Liver (tissue), 9 donors: Measurements from ENCODE around the gene CCDC82. TPM values are rescaled to one million over a fixed set of nuclear protein-coding genes. Genes with fewer than 3 reads are reported as not detected.

Source experiments
- DNase-seq: peaks from one replicate; pipeline ENCODE4 v3.0.0-alpha.2; 2017; ENCODE audit warnings: low spot score
- H3K27ac ChIP-seq, 2 donors: one replicate each; pipeline ENCODE4 v1.7.0; 2013; ENCODE audit warnings: inconsistent platforms in 2 of 2, low read length in 2 of 2, control low read depth in 1 of 2, low read depth in 1 of 2, mild to moderate bottlenecking in 1 of 2
- H3K27me3 ChIP-seq, 4 donors: one replicate each; pipeline versions ENCODE4 v1.6.1 to v1.7.0; 2013; ENCODE audit warnings: low read length in 3 of 4, inconsistent platforms in 1 of 4, mild to moderate bottlenecking in 1 of 4, moderate library complexity in 1 of 4; ENCODE audit not compliant: control insufficient read depth in 4 of 4, insufficient read depth in 4 of 4
- H3K36me3 ChIP-seq, 4 donors: one replicate each; pipeline versions ENCODE4 v1.6.1 to v1.7.0; 2013; ENCODE audit warnings: low read length in 3 of 4, mild to moderate bottlenecking in 3 of 4, low read depth in 1 of 4, moderate library complexity in 1 of 4; ENCODE audit not compliant: control insufficient read depth in 4 of 4, insufficient read depth in 3 of 4
- H3K4me1 ChIP-seq, 4 donors: one replicate each; pipeline versions ENCODE4 v1.6.1 to v1.7.0; 2013; ENCODE audit warnings: low read length in 3 of 4, mild to moderate bottlenecking in 3 of 4, moderate library complexity in 1 of 4; ENCODE audit not compliant: control insufficient read depth in 4 of 4, insufficient read depth in 4 of 4
- H3K4me3 ChIP-seq, 3 donors: one replicate each; pipeline versions ENCODE4 v1.6.1 to v1.7.0; 2013; ENCODE audit warnings: low read length in 3 of 3, control low read depth in 1 of 3, low read depth in 1 of 3, mild to moderate bottlenecking in 1 of 3
- H3K9ac ChIP-seq, 2 donors: one replicate each; pipeline ENCODE4 v1.7.0; 2013; ENCODE audit warnings: low read length in 2 of 2, mild to moderate bottlenecking in 2 of 2, moderate library complexity in 2 of 2, control low read depth in 1 of 2, low read depth in 1 of 2
- H3K9me3 ChIP-seq, 4 donors: one replicate each; pipeline versions ENCODE4 v1.6.1 to v1.7.0; 2013; ENCODE audit warnings: low read length in 3 of 4; ENCODE audit not compliant: control insufficient read depth in 4 of 4
- ATF3 ChIP-seq: IDR thresholded peaks from 2 replicates; pipeline ENCODE4 v1.6.1; 2016; ENCODE audit warnings: antibody characterized with exemption
- EGR1 ChIP-seq, 2 donors: IDR thresholded peaks; 2 replicates each; pipeline ENCODE4 v1.6.1; 2016 to 2018; ENCODE audit warnings: antibody characterized with exemption in 2 of 2, low read depth in 2 of 2
- FOXA1 ChIP-seq: IDR thresholded peaks from 2 replicates; pipeline ENCODE4 v1.6.1; 2016; ENCODE audit warnings: antibody characterized with exemption
- FOXA2 ChIP-seq: IDR thresholded peaks from 2 replicates; pipeline ENCODE4 v1.6.1; 2016; ENCODE audit warnings: antibody characterized with exemption
- GABPA ChIP-seq, 2 donors: IDR thresholded peaks in 1 of 2; conservative IDR thresholded peaks in 1 of 2; 2 replicates each; pipeline ENCODE4 v1.6.1; 2016; ENCODE audit warnings: antibody characterized with exemption in 2 of 2, mild to moderate bottlenecking in 1 of 2, moderate library complexity in 1 of 2
- HNF4A ChIP-seq, 2 donors: conservative IDR thresholded peaks; 2 replicates each; pipeline ENCODE4 v1.6.1; 2016; ENCODE audit warnings: antibody characterized with exemption in 2 of 2, mild to moderate bottlenecking in 2 of 2
- HNF4G ChIP-seq: IDR thresholded peaks from 2 replicates; pipeline ENCODE4 v1.6.1; 2016; ENCODE audit warnings: antibody characterized with exemption
- JUND ChIP-seq, 2 donors: IDR thresholded peaks; 2 replicates each; pipeline ENCODE4 v1.6.1; 2016; ENCODE audit warnings: antibody characterized with exemption in 2 of 2
- NR2F2 ChIP-seq: IDR thresholded peaks from 2 replicates; pipeline ENCODE4 v1.6.1; 2016; ENCODE audit warnings: antibody characterized with exemption
- RAD21 ChIP-seq, 2 donors: IDR thresholded peaks; 2 replicates each; pipeline ENCODE4 v1.6.1; 2016; ENCODE audit warnings: antibody characterized with exemption in 2 of 2, mild to moderate bottlenecking in 2 of 2
- REST ChIP-seq: IDR thresholded peaks from 2 replicates; pipeline ENCODE4 v1.6.1; 2016; ENCODE audit warnings: antibody characterized with exemption, mild to moderate bottlenecking
- RXRA ChIP-seq, 2 donors: IDR thresholded peaks; 2 replicates each; pipeline ENCODE4 v1.6.1; 2017 to 2018; ENCODE audit warnings: antibody characterized with exemption in 2 of 2, mild to moderate bottlenecking in 1 of 2
- SP1 ChIP-seq: IDR thresholded peaks from 2 replicates; pipeline ENCODE4 v1.6.1; 2018; ENCODE audit warnings: antibody characterized with exemption, mild to moderate bottlenecking
- TAF1 ChIP-seq: conservative IDR thresholded peaks from 2 replicates; pipeline ENCODE4 v1.6.1; 2016; ENCODE audit warnings: antibody characterized with exemption, mild to moderate bottlenecking
- YY1 ChIP-seq: IDR thresholded peaks from 2 replicates; pipeline ENCODE4 v1.6.1; 2016; ENCODE audit warnings: antibody characterized with exemption, mild to moderate bottlenecking
- ZBTB33 ChIP-seq: IDR thresholded peaks from 2 replicates; pipeline ENCODE4 v1.6.1; 2016; ENCODE audit warnings: antibody characterized with exemption
- WGBS: extraction: QIAGEN DNeasy Blood & Tissue Kit; methylation state at CpG from one replicate; pipeline ENCODE4 v1.1.7; 2013; 5-methylcytosine and 5-hydroxymethylcytosine counted together
- polyA plus RNA-seq, 2 donors: library from polyadenylated mRNA; stranded (reverse) in 1 of 2; unstranded in 1 of 2; fragments of 200-250 nt in 1 of 2; fragments of >200 nt in 1 of 2; fragmentation: Nextera tagmentation in 1 of 2; extraction: Ambion mirVana in 1 of 2; gene quantifications; one replicate each; pipeline versions ENCODE4 v1.2.1 to v1.2.3, GENCODE V29; 2013 to 2015
- total RNA-seq, 2 donors: library from RNA; depleted of rRNA; stranded (reverse); fragments of >200 nt; gene quantifications; one replicate each; pipeline ENCODE4 v1.2.3, GENCODE V29; 2014
- TF ChIP-seq, protein P1 (sequence below): fragments of 150-350 bp; IDR thresholded peaks from 2 replicates; pipeline ENCODE4 v1.5.1; 2017; ENCODE audit warnings: improper control_type of control experiment, low read depth, low read length; ENCODE audit not compliant: missing input control
- TF ChIP-seq, protein P2 (sequence below): IDR thresholded peaks from 2 replicates; pipeline ENCODE4 v1.6.1; 2016; ENCODE audit warnings: antibody characterized with exemption
- donor health status: healthy.
- donor health status: healthy.
- donor health status: healthy.
- donor health status: healthy.
- donor health status: healthy.

CCDC82 gene
- total and polyA plus RNA-seq, 4 donors: 4.5 to 14.5 (median 11.0) TPM

DNA sequence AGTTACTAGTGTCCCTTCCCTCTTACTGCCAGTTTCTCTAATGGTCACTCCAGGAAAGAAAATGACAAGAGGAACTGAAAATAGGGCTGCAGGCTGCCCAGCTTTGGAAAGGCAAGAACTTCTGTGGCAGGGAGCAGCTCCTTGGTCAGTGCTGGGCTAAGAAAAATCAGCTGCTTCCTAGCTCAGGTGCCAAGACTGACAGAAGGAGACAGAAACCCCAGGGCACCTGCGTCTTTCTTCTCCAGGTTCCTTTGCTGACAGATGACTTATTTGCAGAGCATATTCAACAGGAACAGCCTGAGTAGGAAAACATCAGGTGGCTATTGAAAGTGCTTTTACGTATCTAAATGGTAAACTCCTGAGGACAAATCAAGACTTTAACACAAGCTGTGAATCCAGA is 72.1 kb downstream of the CCDC82 start:
- TF ChIP-seq JUND (IDR thresholded peaks at IDR 0.05) (no peak), TAF1 (no peak), EGR1 (IDR thresholded peaks at IDR 0.05; ENCODE audit: low read depth in 2 of 2) (no peak), HNF4G (no peak), GABPA (IDR thresholded peaks at IDR 0.05 in 1 of 2, conservative IDR thresholded peaks at IDR 0.05 in 1 of 2) (no peak), ATF3 (no peak), SP1 (no peak), ZBTB33 (no peak), RAD21 (IDR thresholded peaks at IDR 0.05) (no peak), FOXA1 (no peak), REST (no peak), YY1 (no peak), FOXA2 (no peak), NR2F2 (no peak), RXRA (IDR thresholded peaks at IDR 0.05) (no peak)
- TF ChIP-seq, protein P1, sequence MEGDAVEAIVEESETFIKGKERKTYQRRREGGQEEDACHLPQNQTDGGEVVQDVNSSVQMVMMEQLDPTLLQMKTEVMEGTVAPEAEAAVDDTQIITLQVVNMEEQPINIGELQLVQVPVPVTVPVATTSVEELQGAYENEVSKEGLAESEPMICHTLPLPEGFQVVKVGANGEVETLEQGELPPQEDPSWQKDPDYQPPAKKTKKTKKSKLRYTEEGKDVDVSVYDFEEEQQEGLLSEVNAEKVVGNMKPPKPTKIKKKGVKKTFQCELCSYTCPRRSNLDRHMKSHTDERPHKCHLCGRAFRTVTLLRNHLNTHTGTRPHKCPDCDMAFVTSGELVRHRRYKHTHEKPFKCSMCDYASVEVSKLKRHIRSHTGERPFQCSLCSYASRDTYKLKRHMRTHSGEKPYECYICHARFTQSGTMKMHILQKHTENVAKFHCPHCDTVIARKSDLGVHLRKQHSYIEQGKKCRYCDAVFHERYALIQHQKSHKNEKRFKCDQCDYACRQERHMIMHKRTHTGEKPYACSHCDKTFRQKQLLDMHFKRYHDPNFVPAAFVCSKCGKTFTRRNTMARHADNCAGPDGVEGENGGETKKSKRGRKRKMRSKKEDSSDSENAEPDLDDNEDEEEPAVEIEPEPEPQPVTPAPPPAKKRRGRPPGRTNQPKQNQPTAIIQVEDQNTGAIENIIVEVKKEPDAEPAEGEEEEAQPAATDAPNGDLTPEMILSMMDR: no peak
- TF ChIP-seq, protein P2, sequence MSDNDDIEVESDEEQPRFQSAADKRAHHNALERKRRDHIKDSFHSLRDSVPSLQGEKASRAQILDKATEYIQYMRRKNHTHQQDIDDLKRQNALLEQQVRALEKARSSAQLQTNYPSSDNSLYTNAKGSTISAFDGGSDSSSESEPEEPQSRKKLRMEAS: no peak
- no peaks in the 10 kb centered on the region for H3K36me3 ChIP-seq
- DNase-seq: no peak
- peaks cover 0 to 5% (median 0%) of the 10 kb centered on the region in 4 donors for H3K4me1 ChIP-seq
- H3K9me3 ChIP-seq: no peaks in the 10 kb centered on the region
- H3K4me3 ChIP-seq: no peak overlapping the region
- 70% methylated on average over 2 of the region's 2 CpGs for WGBS
- H3K9ac ChIP-seq: no peak overlapping the region
- H3K27ac ChIP-seq: no peak overlapping the region
- no peaks in the 10 kb centered on the region for H3K27me3 ChIP-seq

DNA sequence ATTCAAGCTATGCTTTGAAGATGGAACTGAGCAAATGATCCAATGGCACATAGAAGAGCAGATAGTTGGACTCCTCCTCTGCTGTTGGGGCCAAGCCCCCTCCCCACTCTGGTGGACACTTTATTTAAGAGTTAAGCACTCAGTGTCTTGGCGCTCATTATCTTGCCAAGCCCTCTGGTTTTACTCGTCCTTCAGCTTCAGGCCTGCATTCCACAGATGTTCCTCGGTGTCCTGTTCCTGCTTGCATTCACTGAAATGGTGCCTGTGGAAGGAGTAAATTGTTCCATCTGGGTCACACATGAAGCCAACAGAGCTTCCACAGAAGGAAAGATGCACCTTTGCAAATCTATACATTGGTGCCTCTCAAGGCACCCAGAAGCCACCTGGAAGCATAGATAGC is 72.8 kb downstream of the CCDC82 start:
- no peak overlapping the region for H3K4me3 ChIP-seq
- no peak overlapping the region for H3K27ac ChIP-seq
- H3K9ac ChIP-seq: no peak overlapping the region
- DNase-seq: no peak
- H3K9me3 ChIP-seq: no peaks in the 10 kb centered on the region
- TF ChIP-seq HNF4G (no peak), HNF4A (conservative IDR thresholded peaks at IDR 0.05) (no peak), FOXA1 (no peak), FOXA2 (no peak), ZBTB33 (no peak), RAD21 (IDR thresholded peaks at IDR 0.05) (no peak), NR2F2 (no peak)
- TF ChIP-seq, protein P2: no peak
- TF ChIP-seq, protein P1: no peak
- WGBS: 87% methylated on average over 3 of the region's 3 CpGs
- no peaks in the 10 kb centered on the region for H3K27me3 ChIP-seq
- H3K36me3 ChIP-seq: no peaks in the 10 kb centered on the region
- peaks cover 0 to 5% (median 0%) of the 10 kb centered on the region in 4 donors for H3K4me1 ChIP-seq
